Endometrium (tissue), 2 donors: ENCODE results near the gene RDH8.

Experiments
- FAIRE-seq: peaks from 2 replicates; lab custom pipeline; 2012; peaks lifted over from hg19 to GRCh38; lab: Jason Lieb, UNC
- donor health status: control.
- donor health status: control.

RDH8 gene, protein sequence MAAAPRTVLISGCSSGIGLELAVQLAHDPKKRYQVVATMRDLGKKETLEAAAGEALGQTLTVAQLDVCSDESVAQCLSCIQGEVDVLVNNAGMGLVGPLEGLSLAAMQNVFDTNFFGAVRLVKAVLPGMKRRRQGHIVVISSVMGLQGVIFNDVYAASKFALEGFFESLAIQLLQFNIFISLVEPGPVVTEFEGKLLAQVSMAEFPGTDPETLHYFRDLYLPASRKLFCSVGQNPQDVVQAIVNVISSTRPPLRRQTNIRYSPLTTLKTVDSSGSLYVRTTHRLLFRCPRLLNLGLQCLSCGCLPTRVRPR

DNA sequence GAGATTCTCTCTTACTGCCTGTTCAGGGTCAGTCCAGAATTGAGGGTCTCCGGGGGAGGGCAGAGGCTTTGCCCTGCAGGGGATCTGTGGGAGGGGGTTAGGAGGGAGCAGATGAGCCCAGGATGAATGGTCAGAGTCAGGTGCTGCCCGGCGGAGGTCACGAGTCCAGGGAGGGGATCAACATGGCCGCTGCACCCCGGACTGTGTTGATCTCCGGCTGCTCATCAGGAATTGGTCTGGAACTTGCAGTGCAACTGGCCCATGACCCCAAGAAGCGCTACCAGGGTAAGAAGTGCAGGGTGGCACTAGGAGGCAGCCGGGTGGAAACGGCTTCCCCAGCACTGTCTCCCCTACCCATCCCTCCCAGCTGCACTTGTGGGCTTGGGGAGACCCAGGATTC is at the start of gene RDH8:
RDH8 (plus strand) TSS at position 168 of the 400 bp plus-strand sequence; CDS start at position 183, 15 bp downstream.
- no peak for FAIRE-seq

- no peak for FAIRE-seq
Observed at GRCh38 chr19:9966024-9966423, 47.3 kb upstream of the RDH8 start.

GRCh38 chr19:9966448-9966847 is 46.8 kb upstream of the RDH8 start:
- no peak for FAIRE-seq

DNA sequence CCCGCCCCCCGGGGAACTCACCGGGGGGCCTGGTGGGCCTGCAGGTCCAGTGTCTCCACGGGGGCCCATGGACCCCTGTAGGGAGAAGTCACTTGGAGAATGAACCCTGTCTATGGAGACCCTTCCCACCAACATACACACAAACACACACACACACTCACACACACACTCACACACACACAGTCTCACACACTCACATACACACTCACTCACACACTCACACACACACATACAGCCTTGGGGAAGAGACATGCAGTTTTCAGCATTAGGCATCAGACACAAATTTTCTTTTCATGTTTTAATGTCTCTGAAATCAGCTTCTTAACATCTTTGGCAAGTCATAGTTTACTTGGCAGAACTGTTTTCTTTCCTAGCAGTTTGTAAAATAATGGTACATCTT is 46.0 kb upstream of the RDH8 start:
- FAIRE-seq = no peak

DNA sequence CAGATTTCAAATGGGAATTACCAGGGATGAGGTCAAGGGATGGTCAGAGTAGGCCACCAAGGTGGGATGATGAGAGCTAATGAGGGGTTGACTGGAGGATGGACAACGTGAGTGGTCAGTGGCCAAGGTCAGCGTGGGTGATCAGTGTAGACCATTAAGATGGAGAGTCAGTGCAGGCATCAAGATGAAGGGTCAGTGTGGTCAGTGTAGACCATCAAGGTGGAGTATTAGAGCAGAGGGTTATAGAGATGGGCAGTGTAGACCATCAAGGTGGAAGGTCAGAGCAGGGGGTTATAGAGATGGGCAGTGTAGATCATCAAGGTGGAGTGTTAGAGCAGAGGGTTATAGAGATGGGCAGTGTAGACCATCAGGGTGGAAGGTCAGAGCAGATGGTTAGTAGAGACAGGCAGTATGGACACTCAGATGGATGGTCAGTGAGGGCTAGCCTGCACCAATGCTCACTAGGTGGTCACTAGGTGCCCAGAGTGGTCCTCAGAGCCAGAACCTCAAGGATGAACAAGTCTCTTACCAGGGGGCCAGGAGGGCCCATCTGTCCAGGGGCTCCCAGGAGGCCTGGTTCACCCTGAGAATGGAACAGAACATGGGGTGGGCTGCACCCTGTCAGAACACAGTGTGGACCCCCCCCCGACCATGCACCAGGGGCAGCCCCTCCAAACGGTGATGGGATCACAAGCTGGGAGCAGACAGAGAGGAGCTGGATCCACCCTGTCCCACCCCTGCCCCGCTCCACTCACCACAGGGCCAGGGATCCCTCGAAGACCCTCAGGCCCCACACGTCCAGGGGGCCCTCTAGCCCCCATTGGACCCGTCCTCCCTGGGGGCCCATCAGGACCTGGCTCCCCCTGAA is 44.2 kb upstream of the RDH8 start:
- no peak for FAIRE-seq

- FAIRE-seq = no peak
Observed at GRCh38 chr19:9969688-9969975, 43.7 kb upstream of the RDH8 start.

- no peak for FAIRE-seq
Observed at GRCh38 chr19:9970481-9970880, 42.8 kb upstream of the RDH8 start.

- no peak for FAIRE-seq
Observed at GRCh38 chr19:9971166-9971897, 42.0 kb upstream of the RDH8 start.

GRCh38 chr19:9972103-9972502 is 41.2 kb upstream of the RDH8 start:
- FAIRE-seq = no peak

DNA sequence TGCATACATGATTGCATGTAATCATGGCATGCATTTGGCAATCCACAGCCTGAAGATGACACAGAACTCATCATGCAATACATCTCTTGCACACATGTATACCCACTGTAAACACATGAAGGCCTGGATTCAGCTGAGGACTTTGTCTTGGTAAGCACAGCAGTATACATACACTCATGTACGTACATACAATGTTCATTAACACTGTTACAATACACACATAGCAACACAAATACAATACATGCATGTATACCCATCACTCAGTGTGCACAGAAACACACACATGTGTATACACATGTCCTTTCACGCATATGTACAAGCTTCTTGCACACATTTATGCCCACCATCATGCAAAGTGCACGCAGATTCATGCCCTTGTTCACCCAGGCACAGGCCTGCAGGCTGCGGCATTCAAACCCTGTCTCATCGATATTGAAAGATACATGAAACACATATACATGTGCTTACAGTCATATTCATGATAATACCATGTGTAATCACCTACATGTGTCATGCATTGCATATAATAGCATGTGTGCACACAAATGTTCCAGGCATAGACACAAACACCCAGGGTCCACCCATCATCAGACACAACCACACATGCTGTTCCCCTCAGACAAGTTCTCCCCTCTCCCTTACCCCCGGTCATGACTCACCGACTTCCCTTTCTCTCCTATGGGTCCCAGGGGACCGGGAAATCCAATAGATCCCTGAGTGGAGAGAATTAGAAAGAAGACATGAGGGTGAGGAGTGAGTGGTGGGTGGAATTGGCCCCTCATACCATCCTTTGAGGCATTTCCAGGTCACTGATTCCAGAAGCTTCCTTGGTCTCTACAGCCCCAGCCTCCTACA is 31.6 kb upstream of the RDH8 start:
- FAIRE-seq = no peak

GRCh38 chr19:9986787-9987281 is 26.4 kb upstream of the RDH8 start:
- no peak for FAIRE-seq

DNA sequence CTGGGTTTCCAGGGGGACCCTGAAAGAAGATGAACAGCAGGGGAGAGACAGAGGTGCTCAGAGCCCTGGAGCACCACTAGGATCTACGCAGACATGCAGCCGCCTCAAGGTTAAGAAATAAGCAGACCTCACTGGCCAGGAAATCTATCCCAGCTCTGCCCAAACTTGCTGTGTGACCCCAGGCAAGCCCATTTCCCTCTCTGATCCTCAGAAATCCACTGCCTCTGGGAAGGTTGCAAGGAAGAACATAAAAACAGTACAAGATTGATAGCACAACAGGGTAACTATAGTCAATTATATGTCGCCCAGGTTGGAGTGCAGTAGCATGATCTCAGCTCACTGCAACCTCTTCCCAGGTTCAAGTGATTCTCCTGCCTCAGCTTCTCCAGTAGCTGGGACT is 23.8 kb upstream of the RDH8 start:
- no peak for FAIRE-seq

DNA sequence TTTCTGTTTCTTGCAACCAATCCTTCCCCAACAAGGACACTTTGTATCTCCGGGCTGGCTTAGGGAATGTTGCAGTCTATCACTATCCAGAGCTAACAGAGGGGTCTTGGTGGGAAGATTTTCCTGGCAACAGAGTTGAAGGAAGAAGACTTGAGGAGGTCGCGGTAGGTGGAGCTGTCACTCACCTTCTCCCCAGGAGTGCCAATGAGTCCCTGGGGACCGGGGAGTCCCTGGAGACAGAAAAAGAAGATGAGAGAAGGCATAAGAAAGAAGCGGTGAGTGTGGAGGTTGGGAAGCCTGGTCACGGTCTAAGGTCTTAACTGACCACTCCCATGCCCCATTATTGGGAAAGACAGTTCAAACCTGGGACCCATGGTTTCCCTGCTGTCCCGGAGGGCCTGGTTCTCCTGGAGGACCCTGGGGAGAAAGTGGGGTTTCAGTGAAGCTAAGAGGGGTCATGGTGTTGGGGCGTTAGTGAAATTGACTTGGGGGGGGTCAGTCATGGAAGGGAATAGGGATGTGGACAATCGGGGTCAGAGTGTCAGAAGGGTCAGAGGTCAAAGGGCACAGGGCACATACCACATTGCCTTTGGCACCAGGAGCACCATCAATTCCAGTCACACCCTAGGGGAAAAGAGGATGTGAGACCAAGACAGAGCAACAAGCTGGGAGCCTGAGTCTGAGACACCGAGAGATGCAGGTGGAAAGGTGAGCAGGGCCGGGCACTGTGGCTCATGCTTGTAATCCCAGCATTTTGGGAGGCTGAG is 21.7 kb upstream of the RDH8 start:
- no peak for FAIRE-seq

DNA sequence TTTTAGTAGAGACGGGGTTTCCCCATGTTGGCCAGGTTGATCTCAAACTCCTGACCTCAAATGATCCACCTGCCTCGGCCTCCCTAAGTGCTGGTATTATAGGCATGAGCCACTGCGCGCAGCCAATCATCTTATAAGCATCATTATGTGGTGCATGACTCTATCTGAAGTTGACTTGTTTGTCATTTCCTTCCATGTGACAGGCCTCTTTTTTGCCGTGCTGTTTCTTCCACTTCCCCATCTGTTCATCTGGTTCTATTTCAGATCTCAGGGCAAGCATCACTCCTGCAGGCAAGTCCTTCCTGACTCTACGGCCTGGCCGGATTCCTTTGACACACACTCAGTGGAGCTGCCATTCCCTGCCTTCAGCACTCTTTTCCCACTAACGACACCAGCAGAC is 18.2 kb upstream of the RDH8 start:
- no peak for FAIRE-seq

DNA sequence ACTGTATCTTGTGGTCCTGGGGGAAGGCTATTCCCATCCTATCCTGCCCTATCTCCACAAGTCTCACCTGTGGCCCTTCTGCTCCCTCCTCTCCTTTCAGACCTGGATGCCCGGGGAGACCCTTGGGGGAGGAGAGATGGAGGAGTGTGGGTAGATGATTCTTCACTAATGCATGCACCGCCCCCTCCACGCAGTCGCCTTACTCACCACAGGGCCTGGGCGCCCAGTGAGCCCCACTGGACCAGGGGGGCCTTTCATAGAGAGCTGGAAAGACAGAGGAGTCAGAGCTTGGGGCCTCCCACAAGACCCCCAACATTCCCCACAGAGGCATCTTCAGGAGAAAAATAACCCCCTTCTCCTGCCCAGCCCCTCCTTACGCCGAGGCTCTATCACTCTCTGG is 17.3 kb upstream of the RDH8 start:
- no peak for FAIRE-seq

DNA sequence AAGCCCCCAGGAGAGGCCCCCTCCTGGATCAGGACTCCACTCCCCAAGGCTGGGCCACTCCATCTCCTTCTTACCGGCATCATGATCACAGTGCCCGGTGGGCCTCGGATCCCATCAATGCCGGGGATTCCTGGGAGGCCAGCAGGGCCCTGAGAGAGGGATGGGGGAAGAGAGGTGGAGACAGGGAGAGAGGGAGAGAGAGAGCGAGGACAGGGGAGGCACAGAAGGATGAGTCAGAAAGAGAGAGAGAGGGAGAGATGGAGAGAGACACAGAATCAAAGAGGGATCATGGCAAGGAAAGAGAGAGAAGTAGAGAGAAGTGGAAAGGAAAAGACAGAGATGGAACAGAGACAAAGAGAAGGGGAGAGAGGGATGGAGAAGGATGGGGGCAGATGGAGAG is 16.7 kb upstream of the RDH8 start:
- FAIRE-seq = no peak

DNA sequence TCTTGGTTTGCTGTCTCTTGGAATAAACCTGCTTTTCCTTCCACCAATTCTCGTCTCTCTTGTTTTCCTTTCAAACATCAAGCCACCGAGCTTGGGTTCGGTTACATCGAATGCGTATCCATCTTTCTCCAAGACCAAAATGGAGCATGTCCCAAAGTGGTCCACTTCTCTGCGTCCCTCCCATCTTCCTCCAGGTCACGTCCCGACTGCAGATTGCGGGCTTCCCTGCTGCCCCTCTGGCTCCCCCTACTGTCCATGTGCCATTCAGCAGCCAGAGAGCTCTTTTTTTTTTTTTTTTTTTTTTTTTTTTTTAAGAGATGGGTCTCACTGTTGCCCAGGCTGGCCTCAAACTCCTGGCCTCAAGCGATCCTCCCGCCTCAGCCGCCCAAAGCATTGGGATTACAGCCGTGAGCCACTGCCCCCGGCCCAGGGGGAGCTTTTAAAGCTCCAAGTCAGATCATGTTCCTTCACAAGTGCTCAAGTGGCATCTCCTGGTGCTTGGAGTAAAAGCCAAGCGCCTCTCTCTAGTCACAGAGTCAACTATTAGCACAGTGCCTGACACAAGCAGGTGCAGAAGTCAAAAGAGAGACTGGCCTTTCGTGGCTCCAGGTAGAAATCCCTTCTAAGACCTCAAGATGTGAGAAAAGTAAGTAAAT is 13.0 kb upstream of the RDH8 start:
- no peak for FAIRE-seq

DNA sequence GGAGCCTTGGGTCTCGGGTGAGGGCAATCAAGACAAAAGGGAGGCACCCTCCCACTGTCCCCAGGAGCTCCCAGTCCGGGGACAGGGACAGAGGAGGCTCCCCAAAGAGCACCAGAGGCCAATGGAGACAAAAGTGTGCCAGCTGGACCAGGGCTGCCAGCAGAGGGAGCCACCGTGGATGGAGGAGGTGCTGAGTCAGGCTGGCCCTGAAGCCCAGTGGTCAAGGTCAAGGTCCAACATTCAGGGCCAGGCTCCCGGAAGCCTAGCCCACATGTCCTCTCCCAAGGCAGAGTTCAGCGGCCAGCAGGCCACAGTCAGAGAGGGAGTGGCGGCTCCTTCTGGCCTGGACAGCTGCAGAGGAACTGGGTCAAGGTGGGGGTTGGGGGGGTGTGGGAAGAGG is 11.4 kb upstream of the RDH8 start:
- no peak for FAIRE-seq

- no peak for FAIRE-seq
Observed at GRCh38 chr19:10003271-10003670, 10.0 kb upstream of the RDH8 start.

DNA sequence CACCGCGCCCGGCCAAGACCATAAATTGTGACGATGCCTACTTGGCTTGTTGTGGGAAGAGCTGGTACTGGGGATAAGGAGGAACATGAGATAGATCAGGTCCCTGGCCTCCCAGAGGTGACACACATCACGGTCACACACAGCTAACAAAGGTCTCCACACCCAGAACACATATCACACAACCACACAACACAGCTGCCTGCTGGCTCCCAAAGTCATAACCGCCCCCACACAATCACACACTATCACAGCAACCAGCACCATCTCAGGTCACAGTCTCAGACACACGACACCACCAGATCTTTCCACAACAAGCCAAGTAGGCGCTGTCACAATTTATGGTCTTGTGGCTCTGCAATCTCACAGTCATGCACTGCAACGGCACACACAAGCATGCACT is 8.7 kb upstream of the RDH8 start:
- no peak for FAIRE-seq
